Activated naive CD4-positive, alpha-beta T cell treated with anti-CD3 and anti-CD28 coated beads, Interleukin-2, amount 10 ng/mL, durations not matched to agents 7 days and 5 days (primary cell): ENCODE results near the gene PIGL.
"Not testable (repeated sequence)": the region's sequence is repeated elsewhere in the genome, so short reads cannot be mapped to it uniquely, and the experiment has no call there.

Experiments used
- CTCF ChIA-PET: fragments of 350-600 bp; sonication (Branson Sonifier 250); formaldehyde crosslinking; loops from one replicate; lab custom pipeline; 2021; ENCODE audit warnings: antibody characterized with exemption; lab: Charles Lee
- DNase-seq: peaks from one replicate; pipeline ENCODE4 v3.0.0-alpha.2; 2020
- H3K27ac Mint-ChIP-seq: one replicate; pipeline ENCODE4 v1.8.0; 2021; ENCODE audit warnings: mild to moderate bottlenecking, moderate library complexity, mixed read lengths
- H3K27me3 Mint-ChIP-seq: one replicate; pipeline ENCODE4 v1.8.0; 2021; ENCODE audit warnings: mild to moderate bottlenecking, mixed read lengths
- H3K36me3 Mint-ChIP-seq: one replicate; pipeline ENCODE4 v1.8.0; 2021; ENCODE audit warnings: mixed read lengths
- H3K4me1 Mint-ChIP-seq: one replicate; pipeline ENCODE4 v1.8.0; 2021; ENCODE audit warnings: mixed read lengths
- H3K4me3 Mint-ChIP-seq: one replicate; pipeline ENCODE4 v1.8.0; 2021; ENCODE audit warnings: mild to moderate bottlenecking, moderate library complexity, mixed read lengths
- H3K9me3 Mint-ChIP-seq: one replicate; pipeline ENCODE4 v1.8.0; 2021; ENCODE audit warnings: mixed read lengths

Gene PIGL

GRCh38 chr17:16217002-16217635 lies at the start of gene PIGL:
PIGL (plus strand) TSS chr17:16217210; CDS start chr17:16217227, 17 bp downstream.
- CTCF ChIA-PET = interaction anchor here (1.0 kb wide), 1 partner anchor 13 kb away, joined by 3 read pairs; no protein-coding TSS in a partner anchor
- Mint-ChIP-seq H3K27me3 (no peaks in the 10 kb centered on the region), H3K27ac (peak within 1 kb of the TSS; percentile 94), H3K36me3 (peaks cover 5% of the 10 kb centered on the region), H3K4me3 (peak within 1 kb of the TSS; percentile 88), H3K9me3 (no peaks in the 10 kb centered on the region), H3K4me1 (peaks cover 42% of the 10 kb centered on the region)
- peak; percentile 85 for DNase-seq

GRCh38 chr17:16171613-16172012 lies 45.4 kb upstream of the PIGL start:
- peaks cover 21% of the 10 kb centered on the region for H3K36me3 Mint-ChIP-seq
- no peak overlapping the region for H3K4me3 Mint-ChIP-seq
- CTCF ChIA-PET = no interaction called here
- H3K4me1 Mint-ChIP-seq = peaks cover 5% of the 10 kb centered on the region
- no peak for DNase-seq
- no peak overlapping the region for H3K27ac Mint-ChIP-seq
- H3K9me3 Mint-ChIP-seq = no peaks in the 10 kb centered on the region
- H3K27me3 Mint-ChIP-seq = no peaks in the 10 kb centered on the region

DNA sequence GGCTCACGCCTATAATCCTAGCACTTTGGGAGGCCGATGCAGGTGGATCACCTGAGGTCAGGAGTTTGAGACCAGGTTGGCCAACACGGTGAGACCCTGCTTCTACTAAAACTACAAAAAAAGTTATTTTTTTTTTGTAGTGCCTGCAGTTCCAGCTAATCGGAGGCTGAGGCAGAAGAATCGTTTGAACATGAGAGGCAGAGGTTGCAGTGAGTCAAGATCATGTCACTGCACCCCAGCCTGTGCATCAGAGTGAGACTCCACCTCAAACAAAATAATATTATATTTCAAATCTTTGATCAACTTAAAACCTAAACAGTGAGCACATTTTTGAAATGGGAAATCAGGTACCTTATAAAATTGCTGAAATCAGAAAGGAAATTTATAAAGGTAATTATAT lies 38.2 kb upstream of the PIGL start:
- no peak for DNase-seq
- Mint-ChIP-seq H3K9me3 (peaks cover 2% of the 10 kb centered on the region), H3K4me3 (no peak overlapping the region), H3K36me3 (peaks cover 30% of the 10 kb centered on the region), H3K4me1 (peaks cover 6% of the 10 kb centered on the region), H3K27me3 (no peaks in the 10 kb centered on the region), H3K27ac (no peak overlapping the region)
- CTCF ChIA-PET = no interaction called here

DNA sequence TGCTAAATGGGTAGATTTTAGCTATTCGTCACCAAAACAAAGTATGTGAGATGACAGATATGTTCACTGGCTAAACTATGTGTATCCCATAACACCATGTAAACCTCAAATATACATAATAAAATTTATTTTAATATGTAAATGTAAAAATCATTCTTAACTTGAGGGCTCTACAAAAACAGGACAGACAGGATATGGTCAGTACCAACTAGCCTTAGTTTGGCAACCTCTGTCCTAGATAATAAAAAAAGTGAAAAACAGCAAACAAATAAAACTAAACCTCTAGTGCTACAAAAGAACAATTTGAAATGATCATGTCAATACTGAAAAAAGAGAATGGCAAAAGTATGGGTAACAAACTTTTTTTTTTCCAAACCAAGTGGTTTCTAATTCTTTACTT lies 35.4 kb upstream of the PIGL start:
- no peak overlapping the region for H3K4me3 Mint-ChIP-seq
- H3K4me1 Mint-ChIP-seq = peaks cover 4% of the 10 kb centered on the region
- CTCF ChIA-PET = no interaction called here
- DNase-seq = no peak
- H3K36me3 Mint-ChIP-seq = peaks cover 45% of the 10 kb centered on the region
- H3K9me3 Mint-ChIP-seq = peaks cover 2% of the 10 kb centered on the region
- H3K27me3 Mint-ChIP-seq = no peaks in the 10 kb centered on the region
- H3K27ac Mint-ChIP-seq = no peak overlapping the region

- no peaks in the 10 kb centered on the region for H3K9me3 Mint-ChIP-seq
- no peaks in the 10 kb centered on the region for H3K27me3 Mint-ChIP-seq
- DNase-seq = no peak
- CTCF ChIA-PET = no interaction called here
- H3K36me3 Mint-ChIP-seq = peaks cover 41% of the 10 kb centered on the region
- H3K4me1 Mint-ChIP-seq = peaks cover 3% of the 10 kb centered on the region
- no peak overlapping the region for H3K27ac Mint-ChIP-seq
- H3K4me3 Mint-ChIP-seq = no peak overlapping the region
These were observed 29.4 kb upstream of the PIGL start for GRCh38 chr17:16187642-16188041.

DNA sequence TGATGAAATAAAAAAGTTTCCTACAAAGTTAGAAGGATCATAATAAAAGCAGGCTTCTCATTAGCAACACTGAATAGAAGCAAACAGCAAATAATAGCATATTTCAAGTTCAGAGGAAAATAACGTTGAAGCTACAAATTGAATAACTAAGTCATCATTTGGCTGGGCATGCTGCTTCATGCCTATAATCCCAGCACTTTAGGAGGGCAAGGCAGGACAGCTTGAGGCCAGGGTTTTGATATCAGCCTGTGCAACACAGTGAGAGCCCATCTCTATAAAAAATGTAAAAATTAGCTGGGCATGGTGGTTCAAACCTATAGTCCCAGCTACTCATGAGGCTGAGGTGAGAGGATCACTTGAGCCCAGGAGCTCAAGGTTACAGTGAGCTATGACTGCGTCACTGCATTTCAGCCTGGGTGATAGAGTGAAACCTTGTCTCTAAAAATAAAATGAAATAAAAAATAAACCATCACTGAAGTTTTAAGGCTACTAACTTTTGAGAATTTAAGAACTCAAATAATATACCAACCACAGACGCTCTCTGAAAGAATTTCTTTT lies 27.1 kb upstream of the PIGL start:
- CTCF ChIA-PET = interaction anchor here (0.5 kb wide), 1 partner anchor 17 kb away, joined by 5 read pairs; no protein-coding TSS in a partner anchor
- no peak for DNase-seq
- Mint-ChIP-seq H3K9me3 (no peaks in the 10 kb centered on the region), H3K27ac (no peak overlapping the region), H3K4me3 (no peak overlapping the region), H3K36me3 (peaks cover 44% of the 10 kb centered on the region), H3K4me1 (peaks cover 12% of the 10 kb centered on the region), H3K27me3 (no peaks in the 10 kb centered on the region)

GRCh38 chr17:16190703-16191360 lies 26.2 kb upstream of the PIGL start:
- no peak for DNase-seq
- Mint-ChIP-seq H3K27ac (no peak overlapping the region), H3K4me3 (no peak overlapping the region), H3K4me1 (peaks cover 16% of the 10 kb centered on the region), H3K36me3 (peaks cover 39% of the 10 kb centered on the region), H3K27me3 (no peaks in the 10 kb centered on the region), H3K9me3 (no peaks in the 10 kb centered on the region)
- CTCF ChIA-PET = interaction anchor here (0.5 kb wide), 1 partner anchor 16 kb away, joined by 5 read pairs; no protein-coding TSS in a partner anchor

DNA sequence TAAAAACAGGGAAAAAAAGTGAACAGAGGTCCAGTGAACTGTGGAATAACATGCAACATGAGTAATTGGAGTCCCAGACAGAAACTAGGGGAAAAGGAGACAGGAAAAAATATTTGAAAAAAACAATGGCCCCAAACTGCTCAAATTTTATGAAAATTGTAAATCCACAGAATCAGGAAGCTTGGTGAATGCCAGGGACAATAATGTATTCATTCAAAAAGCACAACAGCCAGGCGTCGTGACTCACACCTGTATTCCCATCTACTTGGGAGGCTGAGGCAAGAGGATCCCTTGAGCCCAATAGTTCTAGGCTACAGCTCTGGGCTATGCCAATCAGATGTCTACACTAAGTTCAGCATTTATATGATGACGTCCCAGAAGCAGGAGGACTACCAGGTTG lies 25.4 kb upstream of the PIGL start:
- DNase-seq = no peak
- Mint-ChIP-seq H3K36me3 (peaks cover 36% of the 10 kb centered on the region), H3K27ac (no peak overlapping the region), H3K4me1 (peaks cover 16% of the 10 kb centered on the region), H3K4me3 (no peak overlapping the region), H3K27me3 (no peaks in the 10 kb centered on the region), H3K9me3 (no peaks in the 10 kb centered on the region)
- CTCF ChIA-PET = no interaction called here

- H3K4me3 Mint-ChIP-seq, H3K9me3 Mint-ChIP-seq, H3K27ac Mint-ChIP-seq, DNase-seq, CTCF ChIA-PET, H3K27me3 Mint-ChIP-seq: not testable (repeated sequence)
- Mint-ChIP-seq H3K4me1 (peaks cover 22% of the 10 kb centered on the region), H3K36me3 (peaks cover 40% of the 10 kb centered on the region)
These were observed 22.6 kb upstream of the PIGL start for GRCh38 chr17:16194307-16194835.

- H3K27ac Mint-ChIP-seq = no peak overlapping the region
- no peak for DNase-seq
- CTCF ChIA-PET = no interaction called here
- H3K27me3 Mint-ChIP-seq = no peaks in the 10 kb centered on the region
- H3K4me3 Mint-ChIP-seq = no peak overlapping the region
- H3K36me3 Mint-ChIP-seq = peaks cover 31% of the 10 kb centered on the region
- H3K9me3 Mint-ChIP-seq = no peaks in the 10 kb centered on the region
- H3K4me1 Mint-ChIP-seq = peaks cover 25% of the 10 kb centered on the region
These were observed 19.7 kb upstream of the PIGL start for GRCh38 chr17:16197276-16197675.

- no peaks in the 10 kb centered on the region for H3K9me3 Mint-ChIP-seq
- H3K4me3 Mint-ChIP-seq = no peak overlapping the region
- H3K27me3 Mint-ChIP-seq = no peaks in the 10 kb centered on the region
- peaks cover 21% of the 10 kb centered on the region for H3K36me3 Mint-ChIP-seq
- DNase-seq = no peak
- H3K27ac Mint-ChIP-seq = no peak overlapping the region
- peaks cover 31% of the 10 kb centered on the region for H3K4me1 Mint-ChIP-seq
- CTCF ChIA-PET = no interaction called here
These were observed 17.9 kb upstream of the PIGL start for GRCh38 chr17:16199093-16199492.

DNA sequence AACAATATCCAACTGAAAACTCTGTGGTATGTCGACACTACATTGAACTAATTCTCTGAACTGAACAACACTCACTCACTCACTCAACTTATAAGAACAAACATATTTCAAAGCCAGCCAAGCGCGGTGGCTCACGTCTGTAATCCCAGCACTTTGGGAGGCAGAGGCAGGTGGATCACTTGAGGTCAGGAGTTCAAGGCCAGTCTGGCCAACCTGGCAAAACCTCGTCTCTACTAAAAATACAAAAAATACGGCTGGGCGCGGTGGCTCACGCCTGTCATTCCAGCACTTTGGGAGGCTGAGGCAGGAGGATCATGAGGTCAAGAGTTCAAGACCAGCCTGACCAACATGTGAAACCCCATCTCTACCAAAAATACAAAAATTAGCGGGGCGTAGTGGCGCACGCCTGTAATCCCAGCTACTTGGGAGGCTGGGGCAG lies 15.3 kb upstream of the PIGL start:
- H3K9me3 Mint-ChIP-seq, H3K27me3 Mint-ChIP-seq, H3K27ac Mint-ChIP-seq, DNase-seq, H3K4me3 Mint-ChIP-seq: not testable (repeated sequence)
- Mint-ChIP-seq H3K4me1 (peaks cover 33% of the 10 kb centered on the region), H3K36me3 (peaks cover 19% of the 10 kb centered on the region)
- CTCF ChIA-PET = interaction anchor here (1.1 kb wide), 1 partner anchor 84 kb away, joined by 3 read pairs; no protein-coding TSS in a partner anchor

- Mint-ChIP-seq H3K4me1 (peaks cover 33% of the 10 kb centered on the region), H3K36me3 (peaks cover 13% of the 10 kb centered on the region), H3K27ac (peak overlapping the region; percentile 8)
- DNase-seq, H3K4me3 Mint-ChIP-seq, H3K9me3 Mint-ChIP-seq, H3K27me3 Mint-ChIP-seq: not testable (repeated sequence)
- CTCF ChIA-PET = interaction anchor here (1.1 kb wide), 1 partner anchor 82 kb away, joined by 3 read pairs; no protein-coding TSS in a partner anchor
These were observed 14.2 kb upstream of the PIGL start for GRCh38 chr17:16202554-16203500.
